H1 (cell line): ENCODE measurements around the gene PLEKHA4. TPM values are rescaled to one million over a fixed set of nuclear protein-coding genes. Genes with fewer than 3 reads are reported as not detected.

Source experiments
- CTCF ChIA-PET: fragments of 300-600 bp; sonication (Branson Sonifier 250); formaldehyde crosslinking; loops from one replicate; lab custom pipeline; 2021; ENCODE audit not compliant: partially characterized antibody; lab: Charles Lee
- POLR2A ChIA-PET: fragments of 300-600 bp; sonication (Branson Sonifier 250); formaldehyde crosslinking; loops from one replicate; lab custom pipeline; 2021; ENCODE audit warnings: inconsistent platforms; ENCODE audit not compliant: partially characterized antibody; lab: Charles Lee
- DNase-seq, 2 experiments: peaks; one replicate each; pipeline versions ENCODE4 v3.0.0 to v3.0.0-alpha.2; 2010 to 2022; ENCODE audit warnings: low spot score in 2 of 2, low read depth in 1 of 2, mixed read lengths in 1 of 2
- FAIRE-seq: peaks from 2 replicates; lab custom pipeline; 2011; peaks lifted over from hg19 to GRCh38; lab: Jason Lieb, UNC
- H2AFZ ChIP-seq: 2 replicates; pipeline ENCODE4 v1.8.1; 2012; ENCODE audit warnings: low read length, inconsistent platforms
- H2AK5ac ChIP-seq: 2 replicates; pipeline ENCODE4 v1.6.1; 2013; ENCODE audit warnings: low read depth, low read length
- H2BK120ac ChIP-seq: replicated peaks from 2 replicates; pipeline ENCODE3; 2013; ENCODE audit warnings: low read depth, low read length, inconsistent platforms
- H2BK12ac ChIP-seq: 2 replicates; pipeline ENCODE4 v1.6.1; 2013; ENCODE audit warnings: low read depth, low read length
- H2BK15ac ChIP-seq: 2 replicates; pipeline ENCODE4 v1.6.1; 2013; ENCODE audit warnings: low read length
- H2BK20ac ChIP-seq: 2 replicates; pipeline ENCODE4 v1.6.1; 2013; ENCODE audit warnings: low read length
- H2BK5ac ChIP-seq: 2 replicates; pipeline ENCODE4 v1.6.1; 2013; ENCODE audit warnings: low read depth, low read length
- H3K14ac ChIP-seq: 2 replicates; pipeline ENCODE4 v1.6.1; 2013; ENCODE audit warnings: inconsistent platforms; ENCODE audit not compliant: insufficient read length
- H3K18ac ChIP-seq: 2 replicates; pipeline ENCODE4 v1.6.1; 2013; ENCODE audit warnings: low read length; ENCODE audit errors: extremely low read depth
- H3K23ac ChIP-seq: 2 replicates; pipeline ENCODE4 v1.6.1; 2013; ENCODE audit warnings: inconsistent platforms; ENCODE audit not compliant: insufficient read length
- H3K23me2 ChIP-seq: 2 replicates; pipeline ENCODE4 v1.6.1; 2013; ENCODE audit warnings: low read depth, low read length
- H3K27ac ChIP-seq: 2 replicates; pipeline ENCODE4 v1.6.1; 2011; ENCODE audit warnings: low read depth, low read length, inconsistent platforms
- H3K27me3 ChIP-seq, 4 experiments: replicated peaks in 1 of 4; 1 replicate in 1 of 4; 2 replicates in 3 of 4; pipeline versions ENCODE4 v1.6.1 to v1.8.1; 2011 to 2013; ENCODE audit warnings: low read length in 3 of 4, mild to moderate bottlenecking in 3 of 4, inconsistent platforms in 2 of 4, mixed read lengths in 2 of 4, moderate library complexity in 1 of 4; ENCODE audit not compliant: control insufficient read depth in 3 of 4, insufficient read depth in 3 of 4; ENCODE audit errors: extremely low read depth in 1 of 4
- H3K36me3 ChIP-seq, 4 experiments: 2 replicates each; pipeline versions ENCODE4 v1.6.1 to v1.8.1; 2011 to 2013; ENCODE audit warnings: mild to moderate bottlenecking in 4 of 4, low read length in 3 of 4, moderate library complexity in 2 of 4, control low read depth in 1 of 4, inconsistent platforms in 1 of 4; ENCODE audit not compliant: insufficient read depth in 4 of 4, control insufficient read depth in 2 of 4
- H3K4ac ChIP-seq: replicated peaks from 2 replicates; pipeline ENCODE3; 2013; ENCODE audit warnings: low read length, low read depth, mixed read lengths, inconsistent platforms; ENCODE audit not compliant: insufficient read length
- H3K4me1 ChIP-seq, 4 experiments: replicated peaks in 1 of 4; 1 replicate in 1 of 4; 2 replicates in 3 of 4; pipeline versions ENCODE4 v1.6.1 to v1.8.1; 2011 to 2013; ENCODE audit warnings: low read length in 3 of 4, inconsistent platforms in 2 of 4, mixed read lengths in 1 of 4; ENCODE audit not compliant: insufficient read depth in 4 of 4, control insufficient read depth in 3 of 4
- H3K4me2 ChIP-seq, 2 experiments: 2 replicates each; pipeline versions ENCODE4 v1.6.1 to v1.8.1; 2011 to 2013; ENCODE audit warnings: low read depth in 2 of 2, low read length in 2 of 2, control low read depth in 1 of 2, inconsistent platforms in 1 of 2, mild to moderate bottlenecking in 1 of 2; ENCODE audit not compliant: insufficient read depth in 1 of 2
- H3K4me3 ChIP-seq, 4 experiments: fragments of 200-600, 300-600 bp in 1 of 4; sonication (generic), shearing (Covaris generic), sonication (Bioruptor Twin) in 1 of 4; 2 replicates each; pipeline versions ENCODE4 v1.5.1 to v1.8.1; 2011 to 2016; ENCODE audit warnings: low read length in 4 of 4, low read depth in 3 of 4, control low read depth in 2 of 4, inconsistent platforms in 2 of 4, mild to moderate bottlenecking in 2 of 4, mixed read lengths in 1 of 4, moderate library complexity in 1 of 4; ENCODE audit not compliant: insufficient read depth in 2 of 4; ENCODE audit errors: extremely low read depth in 1 of 4
- H3K56ac ChIP-seq: replicated peaks from 2 replicates; pipeline ENCODE3; 2013; ENCODE audit warnings: low read depth, mild to moderate bottlenecking, mixed read lengths, low read length, inconsistent platforms; ENCODE audit not compliant: insufficient read length
- H3K79me1 ChIP-seq: 2 replicates; pipeline ENCODE4 v1.6.1; 2013; ENCODE audit warnings: low read depth, low read length, control low read depth
- H3K79me2 ChIP-seq, 2 experiments: 2 replicates each; pipeline versions ENCODE4 v1.6.1 to v1.8.1; 2012 to 2013; ENCODE audit warnings: low read length in 2 of 2, mild to moderate bottlenecking in 2 of 2, inconsistent platforms in 1 of 2; ENCODE audit not compliant: insufficient read depth in 2 of 2, control insufficient read depth in 1 of 2
- H3K9ac ChIP-seq, 4 experiments: replicated peaks in 1 of 4; 1 replicate in 1 of 4; 2 replicates in 3 of 4; pipeline versions ENCODE4 v1.6.1 to v1.8.1; 2011 to 2013; ENCODE audit warnings: low read depth in 3 of 4, low read length in 3 of 4, control low read depth in 2 of 4, mild to moderate bottlenecking in 2 of 4, moderate library complexity in 2 of 4, inconsistent platforms in 1 of 4; ENCODE audit errors: extremely low read depth in 1 of 4
- H3K9me3 ChIP-seq, 2 experiments: 2 replicates each; pipeline versions ENCODE4 v1.6.1 to v1.8.1; 2012 to 2013; ENCODE audit warnings: mild to moderate bottlenecking in 2 of 2, moderate library complexity in 2 of 2, control low read depth in 1 of 2, inconsistent platforms in 1 of 2, low read depth in 1 of 2, low read length in 1 of 2, mixed read lengths in 1 of 2; ENCODE audit not compliant: insufficient read depth in 2 of 2
- H4K20me1 ChIP-seq, 2 experiments: replicated peaks in 1 of 2; 2 replicates each; pipeline versions ENCODE3 to v1.8.1; 2011 to 2013; ENCODE audit warnings: inconsistent platforms in 2 of 2, low read length in 2 of 2, mild to moderate bottlenecking in 1 of 2; ENCODE audit not compliant: insufficient read depth in 2 of 2, control insufficient read depth in 1 of 2
- H4K5ac ChIP-seq: 2 replicates; pipeline ENCODE4 v1.6.1; 2013; ENCODE audit warnings: low read length, low read depth, mixed read lengths, inconsistent platforms; ENCODE audit not compliant: insufficient read length
- H4K8ac ChIP-seq: 2 replicates; pipeline ENCODE4 v1.8.0; 2013; ENCODE audit warnings: mild to moderate bottlenecking, moderate library complexity, low read length, inconsistent platforms; ENCODE audit not compliant: insufficient read depth; ENCODE audit errors: extremely low read depth
- H4K91ac ChIP-seq: replicated peaks from 2 replicates; pipeline ENCODE3; 2013; ENCODE audit warnings: low read length, mixed read lengths, inconsistent platforms; ENCODE audit not compliant: insufficient read length
- ATF3 ChIP-seq: IDR thresholded peaks from 2 replicates; pipeline ENCODE4 v1.6.1; 2011; ENCODE audit warnings: low read depth, mild to moderate bottlenecking, low read length; ENCODE audit not compliant: insufficient read depth
- CTCF ChIP-seq, 3 experiments: IDR thresholded peaks; 1 replicate in 2 of 3; 2 replicates in 1 of 3; pipeline versions ENCODE4 v1.5.1 to v1.6.1; 2011; ENCODE audit warnings: low read length in 3 of 3, mild to moderate bottlenecking in 3 of 3, inconsistent platforms in 2 of 3, low read depth in 1 of 3, moderate library complexity in 1 of 3; ENCODE audit not compliant: insufficient read depth in 1 of 3; ENCODE audit errors: control extremely low read depth in 1 of 3
- FOSL1 ChIP-seq: IDR thresholded peaks from 2 replicates; pipeline ENCODE4 v1.6.1; 2011; ENCODE audit warnings: mild to moderate bottlenecking, low read depth, low read length, moderate library complexity; ENCODE audit not compliant: insufficient read depth
- GTF2F1 ChIP-seq: IDR thresholded peaks from 2 replicates; pipeline ENCODE4 v1.6.1; 2012; ENCODE audit warnings: low read depth, low read length, improper control_type of control experiment, borderline replicate concordance
- RAD21 ChIP-seq, 2 experiments: IDR thresholded peaks in 1 of 2; conservative IDR thresholded peaks in 1 of 2; 2 replicates each; pipeline ENCODE4 v1.6.1; 2011; ENCODE audit warnings: low read depth in 2 of 2, low read length in 2 of 2, improper control_type of control experiment in 1 of 2, inconsistent platforms in 1 of 2, mild to moderate bottlenecking in 1 of 2, moderate library complexity in 1 of 2
- TCF12 ChIP-seq: IDR thresholded peaks from 2 replicates; pipeline ENCODE4 v1.6.1; 2011; ENCODE audit warnings: low read depth, mild to moderate bottlenecking, low read length
- YY1 ChIP-seq: IDR thresholded peaks from 2 replicates; pipeline ENCODE4 v1.6.1; 2011; ENCODE audit warnings: low read depth, mild to moderate bottlenecking, low read length
- WGBS, 2 experiments: shearing (Covaris generic) in 1 of 2; methylation state at CpG; one replicate each; pipeline versions ENCODE4 v1.1.6 to v1.1.7; 2013 to 2015; ENCODE audit warnings: low lambda C conversion rate in 2 of 2, mixed read lengths in 2 of 2, inconsistent platforms in 1 of 2, low coverage in 1 of 2, missing lambda C conversion rate in 1 of 2; ENCODE audit not compliant: insufficient replicate concordance in 2 of 2, insufficient coverage in 1 of 2, insufficient read length in 1 of 2; ENCODE audit errors: extremely low coverage in 1 of 2, missing lambda C conversion rate in 1 of 2; 5-methylcytosine and 5-hydroxymethylcytosine counted together
- polyA plus RNA-seq, 7 experiments: library from polyadenylated mRNA; depleted of rRNA in 3 of 7; stranded (reverse) in 5 of 7; unstranded in 2 of 7; fragments of >200 nt in 5 of 7; fragments of 200-250 nt in 2 of 7; gene quantifications; 1 replicate in 5 of 7; 2 replicates in 1 of 7; 4 replicates in 1 of 7; pipeline versions ENCODE4 v1.2.1 to v1.2.3, GENCODE V29; 2011 to 2013; ENCODE audit warnings: missing spikeins in 2 of 7, mixed read lengths in 2 of 7
- total RNA-seq: library from RNA; stranded (reverse); fragmentation: NEBNext Ultra II Directional; extraction: Animal tissue kit (Norgen Biotek cat#: 25700); gene quantifications from 2 replicates; pipeline ENCODE4 v1.2.1, GENCODE V29; 2021

Gene PLEKHA4
- total and polyA plus RNA-seq, 2 of the 8 experiments (the other 6 are each of a cell fraction or from before 2014, with no cell fraction given): 8.2 to 18.0 TPM

- ChIA-PET CTCF (interaction anchor here (0.6 to 1.1 kb wide), 4 partner anchors 9 to 28 kb away, joined by 3 read pairs; no protein-coding TSS in a partner anchor), POLR2A (interaction anchor here (0.6 to 7.2 kb wide), 57 partner anchors 8 to 467 kb away, joined by 3 to 115 read pairs (median 4); partner anchors contain the start of genes CA11, DHDH, FTL and FUT2)
- Histone ChIP-seq H3K36me3 (peaks cover 13 to 31% (median 21%) of the 10 kb centered on the region in 4 experiments; a peak in 7 of 8 replicates), H3K18ac (peak within 1 kb of the TSS; percentile 84; the same call in 1 of the 2 replicates), H3K9me3 (no peaks in the 10 kb centered on the region), H3K4me3 (peak within 1 kb of the TSS; percentile 80 to 97 (median 92)), H4K8ac (peak within 1 kb of the TSS; percentile 96), H3K9ac (peak within 1 kb of the TSS; percentile 91 to 99 (median 98)), H2AK5ac (peak within 1 kb of the TSS; percentile 5; the same call in 1 of the 2 replicates), H2BK15ac (no peak within 1 kb of the TSS), H2BK20ac (no peak within 1 kb of the TSS), H2BK12ac (peak within 1 kb of the TSS; percentile 64; the same call in 1 of the 2 replicates), H4K20me1 (peaks cover 9 to 13% of the 10 kb centered on the region in 2 experiments), H3K4me2 (peak within 1 kb of the TSS; percentile 83 to 95), H2BK5ac (peak within 1 kb of the TSS; percentile 94), H3K27me3 (no peaks in the 10 kb centered on the region), H3K4me1 (peaks cover 5 to 27% (median 15%) of the 10 kb centered on the region in 4 experiments), H3K23ac (no peak within 1 kb of the TSS), H2AFZ (no peak within 1 kb of the TSS), H3K14ac (no peak within 1 kb of the TSS), H3K56ac (peak within 1 kb of the TSS; percentile 42), H4K5ac (peak within 1 kb of the TSS; percentile 85), H3K4ac (peak within 1 kb of the TSS; percentile 11), H3K27ac (peak within 1 kb of the TSS; percentile 98), H4K91ac (peak within 1 kb of the TSS; percentile 69), H2BK120ac (no peak within 1 kb of the TSS), H3K79me1 (peaks cover 9% of the 10 kb centered on the region), H3K23me2 (peaks cover 9% of the 10 kb centered on the region), H3K79me2 (peaks cover 7 to 25% of the 10 kb centered on the region in 2 experiments; a peak in 3 of 4 replicates)
- peak; percentile 83 for FAIRE-seq
- WGBS, 2 experiments: 2% methylated on average over 52 of the region's 53 CpGs; no CpG with 5 or more reads in 1 of the 2 experiments
- peak; percentile 95 to 100 for DNase-seq
- TF ChIP-seq FOSL1: no peak
- TF ChIP-seq GTF2F1: peak; percentile 95
- TF ChIP-seq RAD21 (IDR thresholded peaks at IDR 0.05 in 1 of 2, conservative IDR thresholded peaks at IDR 0.05 in 1 of 2; ENCODE audit: low read depth in 2 of 2, low read length in 2 of 2): no peak
- TF ChIP-seq ATF3: no peak
- TF ChIP-seq YY1: peak; percentile 85
- 0 out of 2 replicates have a peak, but pooled peaks have one; percentile 39 for TF ChIP-seq TCF12
- peak in 1 of 3 experiments; percentile 4; a peak in 1 of 4 replicates for TF ChIP-seq CTCF (IDR thresholded peaks at IDR 0.05; ENCODE audit: control extremely low read depth in 1 of 3, insufficient read depth in 1 of 3, low read depth in 1 of 3, low read length in 3 of 3)
Observed at GRCh38 chr19:48872182-48872883, 3.9 kb upstream of the PLEKHA4 start, which contains the start of gene PPP1R15A. Gene PPP1R15A (plus strand): TSS chr19:48872421. CDS start chr19:48873234, 813 bp downstream.
